Heart right ventricle (tissue), 16 donors: Measurements from ENCODE around the gene GDNF. TPM values are rescaled to one million over a fixed set of nuclear protein-coding genes. Genes with fewer than 3 reads are reported as not detected.

Experiments used
- ATAC-seq, 8 donors: fragments of 200-7000 bp; cut with Tn5 transposase; one replicate each; pipeline ENCODE4 v1.9.1; 2020; ENCODE audit warnings: mild to moderate bottlenecking in 8 of 8, moderate library complexity in 8 of 8, moderate number of reproducible peaks in 1 of 8
- DNase-seq, 2 donors: peaks; one replicate each; pipeline ENCODE4 v3.0.0-alpha.2; 2020
- H3K27ac ChIP-seq, 10 donors: fragments of 200-600 bp; sonication (generic) in 2 of 10; one replicate each; pipeline versions ENCODE4 v1.5.0 to v1.8.0; 2020 to 2022; ENCODE audit warnings: mild to moderate bottlenecking in 3 of 10
- H3K27me3 ChIP-seq, 7 donors: fragments of 200-600 bp; one replicate each; pipeline ENCODE4 v1.8.0; 2021 to 2022; ENCODE audit warnings: mild to moderate bottlenecking in 2 of 7
- H3K36me3 ChIP-seq, 9 donors: fragments of 200-600 bp; sonication (generic) in 1 of 9; one replicate each; pipeline versions ENCODE4 v1.5.0 to v1.8.0; 2020 to 2022; ENCODE audit warnings: mild to moderate bottlenecking in 2 of 9
- H3K4me1 ChIP-seq, 9 donors: fragments of 200-600 bp; sonication (generic) in 1 of 9; one replicate each; pipeline versions ENCODE4 v1.5.0 to v1.8.0; 2020 to 2022; ENCODE audit warnings: mild to moderate bottlenecking in 4 of 9
- H3K4me3 ChIP-seq, 10 donors: fragments of 200-600 bp; sonication (generic) in 2 of 10; one replicate each; pipeline versions ENCODE4 v1.5.0 to v1.8.0; 2020 to 2022; ENCODE audit warnings: mild to moderate bottlenecking in 7 of 10, moderate library complexity in 2 of 10
- H3K9me3 ChIP-seq, 11 donors: fragments of 200-600 bp in 10 of 11; sonication (generic) in 2 of 11; one replicate each; pipeline versions ENCODE4 v1.5.0 to v1.8.0; 2013 to 2022; ENCODE audit warnings: mild to moderate bottlenecking in 2 of 11, control low read depth in 1 of 11, moderate library complexity in 1 of 11
- WGBS, 2 donors: extraction: QIAGEN DNeasy Blood & Tissue Kit; methylation state at CpG; one replicate each; pipeline ENCODE4 v1.1.7; 2013; ENCODE audit warnings: inconsistent platforms in 1 of 2; 5-methylcytosine and 5-hydroxymethylcytosine counted together
- intact Hi-C, 10 donors: fragments of 100-400 bp; cut with DNase I; formaldehyde crosslinking; loops; one replicate each; pipeline versions ENCODE4 v1.11.1 to v1.14.2; 2022
- polyA plus RNA-seq, 2 donors: library from polyadenylated mRNA; stranded (reverse); fragments of 200-250 nt; gene quantifications; one replicate each; pipeline ENCODE4 v1.2.3, GENCODE V29; 2013
- total RNA-seq, 10 donors: library from RNA; stranded (reverse); fragmentation: NEBNext Ultra II Directional in 3 of 10; extraction: Animal tissue kit (Norgen Biotek cat#: 25700) in 3 of 10; gene quantifications; one replicate each; pipeline versions ENCODE4 v1.2.1 to v1.2.4, GENCODE V29; 2021 to 2023
- TF ChIP-seq, protein P1 (sequence below), 9 donors: fragments of 200-600 bp; sonication (generic) in 2 of 9; IDR thresholded peaks; one replicate each; pipeline versions ENCODE4 v1.5.0 to v1.8.0; 2021 to 2022; ENCODE audit warnings: antibody characterized with exemption in 9 of 9, mild to moderate bottlenecking in 5 of 9, moderate library complexity in 1 of 9
- donor health status: Arrhythmogenic right ventricular cardiomyopathy.
- donor health status: ischemic (EF 13 %, LVEDD 7.1; RV severe dilation, severe dysfunction).
- donor health status: healthy with polysubstance abuse.
- donor health status: DM: no; HTN: yes; CAD: no.
- donor health status: DM: no; HTN: no; CAD: no.
- donor health status: ischemic (EF 25% LVEDD 6.9; RV normal size, moderate dysfunction).
- donor health status: ischemic (EF 25% LVEDD 5.7; RV mildly dilated, moderate dysfunction).
- donor health status: healthy.
- donor health status: DM: yes; HTN: yes; CAD: no.
- donor health status: Ischemic cardiomyopathy.
- donor health status: ischemic (EF 35%, LVEDD 5.7; RV mildly dilated, moderate dysfunction).
- donor health status: nonischemic (EF 11% LVEDD 7.7; RV severe dilation, severe dysfunction).
- donor health status: DM: yes; HTN: yes; CAD: no.
- donor health status: PGD.
- donor health status: ischemic (EF 29% LVEDD 5.4; RV normal size, mild dysfunction).
- donor health status: nonischemic (EF 23%, LVEDD 6.1; RV moderate dilation, normal function).

GDNF gene
- total and polyA plus RNA-seq, 12 donors = 0.04 to 0.94 (median 0.21) TPM; not detected in 3

- no peaks in the 10 kb centered on the region for H3K4me1 ChIP-seq
- 64 to 79% methylated on average over 8 of the region's 8 CpGs for WGBS, 2 donors
- DNase-seq = no peak
- peaks cover 0 to 18% (median 0%) of the 10 kb centered on the region in 7 donors for H3K27me3 ChIP-seq
- no peak overlapping the region for H3K27ac ChIP-seq
- H3K9me3 ChIP-seq = no peaks in the 10 kb centered on the region
- intact Hi-C loops = no loop called here
- no peak overlapping the region for H3K4me3 ChIP-seq
- H3K36me3 ChIP-seq = no peaks in the 10 kb centered on the region
- no peak for ATAC-seq
- TF ChIP-seq, protein P1, sequence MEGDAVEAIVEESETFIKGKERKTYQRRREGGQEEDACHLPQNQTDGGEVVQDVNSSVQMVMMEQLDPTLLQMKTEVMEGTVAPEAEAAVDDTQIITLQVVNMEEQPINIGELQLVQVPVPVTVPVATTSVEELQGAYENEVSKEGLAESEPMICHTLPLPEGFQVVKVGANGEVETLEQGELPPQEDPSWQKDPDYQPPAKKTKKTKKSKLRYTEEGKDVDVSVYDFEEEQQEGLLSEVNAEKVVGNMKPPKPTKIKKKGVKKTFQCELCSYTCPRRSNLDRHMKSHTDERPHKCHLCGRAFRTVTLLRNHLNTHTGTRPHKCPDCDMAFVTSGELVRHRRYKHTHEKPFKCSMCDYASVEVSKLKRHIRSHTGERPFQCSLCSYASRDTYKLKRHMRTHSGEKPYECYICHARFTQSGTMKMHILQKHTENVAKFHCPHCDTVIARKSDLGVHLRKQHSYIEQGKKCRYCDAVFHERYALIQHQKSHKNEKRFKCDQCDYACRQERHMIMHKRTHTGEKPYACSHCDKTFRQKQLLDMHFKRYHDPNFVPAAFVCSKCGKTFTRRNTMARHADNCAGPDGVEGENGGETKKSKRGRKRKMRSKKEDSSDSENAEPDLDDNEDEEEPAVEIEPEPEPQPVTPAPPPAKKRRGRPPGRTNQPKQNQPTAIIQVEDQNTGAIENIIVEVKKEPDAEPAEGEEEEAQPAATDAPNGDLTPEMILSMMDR (IDR thresholded peaks at IDR 0.05) = no peak
Measured at GRCh38 chr5:37806476-37806875, 33.4 kb downstream of the GDNF start.

GRCh38 chr5:37806016-37806415, 33.8 kb downstream of the GDNF start:
- intact Hi-C loops = no loop called here
- WGBS, 2 donors = 85 to 87% methylated on average over 12 of the region's 12 CpGs
- DNase-seq = no peak
- TF ChIP-seq, protein P1 (IDR thresholded peaks at IDR 0.05) = no peak
- peaks cover 0 to 18% (median 0%) of the 10 kb centered on the region in 7 donors for H3K27me3 ChIP-seq
- H3K27ac ChIP-seq = no peak overlapping the region
- no peak overlapping the region for H3K4me3 ChIP-seq
- H3K4me1 ChIP-seq = no peaks in the 10 kb centered on the region
- ATAC-seq = no peak
- H3K36me3 ChIP-seq = no peaks in the 10 kb centered on the region
- no peaks in the 10 kb centered on the region for H3K9me3 ChIP-seq

DNA sequence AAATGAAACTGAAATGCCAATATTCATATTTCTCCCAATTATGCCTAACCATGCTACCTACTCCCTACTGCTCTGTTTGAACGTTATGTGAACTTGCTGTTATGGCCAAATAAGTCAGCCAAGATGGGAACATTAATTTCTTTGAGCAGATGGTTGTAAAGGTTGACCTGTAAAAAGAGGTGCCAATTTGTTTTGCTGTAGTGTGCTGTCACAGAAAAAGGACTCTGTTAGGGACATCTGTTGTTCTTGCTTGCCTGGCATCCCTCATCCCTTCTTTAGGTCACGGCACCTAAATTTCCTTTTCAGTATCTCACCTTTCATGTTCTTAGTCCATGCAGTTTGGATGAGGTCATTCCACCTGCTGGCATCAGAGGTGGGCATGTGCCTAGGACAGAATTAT, 35.4 kb downstream of the GDNF start:
- Histone ChIP-seq H3K36me3 (no peaks in the 10 kb centered on the region), H3K27me3 (peaks cover 0 to 18% (median 0%) of the 10 kb centered on the region in 7 donors), H3K27ac (no peak overlapping the region), H3K9me3 (no peaks in the 10 kb centered on the region), H3K4me1 (no peaks in the 10 kb centered on the region), H3K4me3 (no peak overlapping the region)
- intact Hi-C loops = no loop called here
- 76 to 77% methylated on average over 2 of the region's 2 CpGs for WGBS, 2 donors
- DNase-seq (no peak), ATAC-seq (no peak)
- TF ChIP-seq, protein P1 (IDR thresholded peaks at IDR 0.05) = no peak

DNA sequence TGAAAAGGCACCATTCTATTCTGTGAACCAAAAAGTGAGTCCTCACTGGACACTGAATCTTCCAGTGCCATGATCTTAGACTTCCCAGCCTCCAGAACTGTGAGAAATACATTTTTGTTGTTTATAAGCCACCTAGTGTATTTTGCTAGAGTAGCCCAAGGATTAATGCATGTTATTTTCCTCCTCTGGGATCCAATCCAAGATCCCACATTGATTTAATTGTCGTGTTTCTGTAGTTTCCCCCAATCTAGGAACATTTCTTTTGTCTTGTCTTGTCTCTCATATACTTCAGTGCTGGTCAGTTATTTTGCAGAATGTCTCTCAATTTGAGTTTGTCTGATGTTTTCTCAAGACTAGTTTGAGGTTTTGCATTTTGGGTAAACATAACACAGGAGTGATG, 36.4 kb downstream of the GDNF start:
- peaks cover 0 to 18% (median 0%) of the 10 kb centered on the region in 7 donors for H3K27me3 ChIP-seq
- H3K4me1 ChIP-seq = no peaks in the 10 kb centered on the region
- 30 to 42% methylated on average over 1 of the region's 1 CpG for WGBS, 2 donors
- TF ChIP-seq, protein P1 (IDR thresholded peaks at IDR 0.05) = no peak
- intact Hi-C loops = no loop called here
- no peaks in the 10 kb centered on the region for H3K9me3 ChIP-seq
- H3K27ac ChIP-seq = no peak overlapping the region
- no peak overlapping the region for H3K4me3 ChIP-seq
- ATAC-seq = no peak
- H3K36me3 ChIP-seq = no peaks in the 10 kb centered on the region
- no peak for DNase-seq
